Spleen (tissue), 11 donors: ENCODE results near the gene LRCH4. TPM values are rescaled to one million over a fixed set of nuclear protein-coding genes. Genes with fewer than 3 reads are reported as not detected.
A peak's percentile ranks its signal among the peaks of the same experiment; 100 is the strongest.

ENCODE experiments used
- DNase-seq: peaks from one replicate; pipeline ENCODE4 v3.0.0-alpha.2; 2020
- H3K27ac ChIP-seq, 8 donors: fragments of 200-600 bp; sonication (generic) in 7 of 8; 1 replicate in 4 of 8; 2 replicates in 4 of 8; pipeline versions ENCODE4 v1.5.0 to v1.8.0; 2016 to 2021; ENCODE audit warnings: inconsistent platforms in 4 of 8, mild to moderate bottlenecking in 4 of 8, moderate library complexity in 1 of 8
- H3K27me3 ChIP-seq, 7 donors: fragments of 200-600 bp; sonication (generic) in 6 of 7; replicated peaks in 1 of 7; 1 replicate in 4 of 7; 2 replicates in 3 of 7; pipeline versions ENCODE4 v1.5.0 to v1.8.0; 2016 to 2021; ENCODE audit warnings: inconsistent platforms in 3 of 7, mild to moderate bottlenecking in 1 of 7
- H3K36me3 ChIP-seq, 6 donors: fragments of 200-600 bp; sonication (generic) in 5 of 6; 1 replicate in 4 of 6; 2 replicates in 2 of 6; pipeline versions ENCODE4 v1.5.0 to v1.8.0; 2016 to 2021; ENCODE audit warnings: inconsistent platforms in 2 of 6
- H3K4me1 ChIP-seq, 6 donors: fragments of 200-600 bp; sonication (generic) in 5 of 6; 1 replicate in 3 of 6; 2 replicates in 3 of 6; pipeline versions ENCODE4 v1.5.0 to v1.8.0; 2016 to 2021; ENCODE audit warnings: inconsistent platforms in 3 of 6
- H3K4me3 ChIP-seq, 8 donors: fragments of 200-600 bp; sonication (generic) in 7 of 8; 1 replicate in 4 of 8; 2 replicates in 4 of 8; pipeline versions ENCODE4 v1.5.0 to v1.8.0; 2016 to 2021; ENCODE audit warnings: inconsistent platforms in 4 of 8, mild to moderate bottlenecking in 4 of 8, moderate library complexity in 2 of 8
- H3K9me3 ChIP-seq, 8 donors: fragments of 200-600 bp; sonication (generic) in 7 of 8; 1 replicate in 4 of 8; 2 replicates in 4 of 8; pipeline versions ENCODE4 v1.5.0 to v1.8.0; 2016 to 2021; ENCODE audit warnings: inconsistent platforms in 4 of 8
- POLR2A ChIP-seq, 3 donors: fragments of 450-650 bp; IDR thresholded peaks; one replicate each; pipeline ENCODE4 v1.5.1; 2017; ENCODE audit warnings: antibody characterized with exemption in 3 of 3, mild to moderate bottlenecking in 1 of 3
- POLR2AphosphoS5 ChIP-seq, 3 donors: sonication (generic); formaldehyde crosslinking; IDR thresholded peaks; one replicate each; pipeline ENCODE4 v1.5.1; 2017; ENCODE audit warnings: antibody characterized with exemption in 3 of 3
- WGBS, 5 donors: extraction: QIAGEN DNeasy Blood & Tissue Kit in 3 of 5; methylation state at CpG; one replicate each; pipeline versions ENCODE4 v1.1.5 to v1.1.7; 2013 to 2018; 5-methylcytosine and 5-hydroxymethylcytosine counted together
- intact Hi-C: fragments of 100-400 bp; cut with DNase I; formaldehyde crosslinking; loops from one replicate; pipeline ENCODE4 v1.15.0; 2023; ENCODE audit warnings: low total_unique reads
- polyA plus RNA-seq, 3 donors: library from polyadenylated mRNA; stranded (reverse); fragments of 200-250 nt; gene quantifications; one replicate each; pipeline ENCODE4 v1.2.1, GENCODE V29; 2013
- total RNA-seq, 7 donors: library from RNA; depleted of rRNA in 3 of 7; stranded (reverse); fragments of >200 nt in 3 of 7; fragmentation: NEBNext Ultra II Directional in 4 of 7; extraction: Animal tissue kit (Norgen Biotek cat#: 25700) in 4 of 7; gene quantifications; one replicate each; pipeline versions ENCODE4 v1.1.0 to v1.2.1, GENCODE V29; 2016 to 2021
- TF ChIP-seq, protein P1 (sequence below), 11 experiments: fragments of 200-600 bp in 7 of 11; fragments of 450-650 bp in 4 of 11; sonication (generic) in 4 of 11; IDR thresholded peaks in 8 of 11; conservative IDR thresholded peaks in 3 of 11; 1 replicate in 7 of 11; 2 replicates in 4 of 11; pipeline versions ENCODE4 v1.4.0 to v1.8.0; 2016 to 2021; ENCODE audit warnings: antibody characterized with exemption in 11 of 11, inconsistent platforms in 4 of 11, mild to moderate bottlenecking in 1 of 11
- donor health status: healthy with polysubstance abuse.
- donor health status: DM: no; HTN: no; CAD: no; lungs with moderate emphysema.
- donor health status: DM: no; HTN: no; CAD: no.
- donor health status: Bipolar disorder and iron deficiency.
- donor health status: healthy.
- donor health status: DM: no; HTN: no; CAD: no.
- donor health status: DM: yes; HTN: yes; CAD: no.

LRCH4 gene
- total and polyA plus RNA-seq, 10 donors: 145 to 333 (median 197) TPM

DNA sequence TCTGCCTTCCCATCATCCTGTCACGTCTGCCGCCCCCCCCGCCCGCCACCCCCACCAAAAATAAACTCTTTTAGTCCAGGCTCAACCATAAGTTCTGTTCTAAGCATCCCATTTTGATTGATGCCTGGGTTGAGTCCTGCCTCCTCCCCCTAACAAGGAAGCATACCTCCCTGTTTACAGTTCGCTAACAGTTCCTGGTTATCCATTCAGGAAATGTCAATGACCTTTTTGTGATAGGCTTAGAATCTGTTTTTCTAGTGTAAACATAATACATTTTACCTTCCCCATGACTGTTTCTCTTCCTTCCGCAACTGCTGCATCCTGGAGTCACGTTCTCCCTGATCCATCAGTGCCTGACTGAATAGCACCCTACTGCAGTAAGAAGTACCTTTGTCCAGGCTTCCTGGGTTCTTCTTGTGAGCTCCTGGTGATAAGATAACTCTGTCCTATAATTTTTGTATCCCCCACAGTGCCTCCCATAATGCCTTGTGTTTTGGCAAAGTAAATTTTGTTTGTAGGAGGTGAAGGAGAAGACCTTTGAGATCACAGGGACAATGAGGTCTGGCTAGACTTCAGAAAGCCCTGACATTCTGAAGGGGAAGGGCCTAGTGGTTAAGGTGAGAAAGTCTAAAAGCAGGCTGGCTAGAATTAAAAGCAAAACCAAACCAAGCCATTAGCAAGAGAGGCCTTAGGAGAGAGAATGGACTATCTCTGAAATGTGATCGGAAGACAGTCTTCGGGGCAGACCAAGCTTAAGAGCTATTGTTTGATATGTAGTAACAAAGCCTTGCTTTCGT, 39.6 kb downstream of the LRCH4 start:
- WGBS, 5 donors: 46 to 62% (median 54%) methylated on average over 10 of the region's 10 CpGs
- TF ChIP-seq, protein P1, sequence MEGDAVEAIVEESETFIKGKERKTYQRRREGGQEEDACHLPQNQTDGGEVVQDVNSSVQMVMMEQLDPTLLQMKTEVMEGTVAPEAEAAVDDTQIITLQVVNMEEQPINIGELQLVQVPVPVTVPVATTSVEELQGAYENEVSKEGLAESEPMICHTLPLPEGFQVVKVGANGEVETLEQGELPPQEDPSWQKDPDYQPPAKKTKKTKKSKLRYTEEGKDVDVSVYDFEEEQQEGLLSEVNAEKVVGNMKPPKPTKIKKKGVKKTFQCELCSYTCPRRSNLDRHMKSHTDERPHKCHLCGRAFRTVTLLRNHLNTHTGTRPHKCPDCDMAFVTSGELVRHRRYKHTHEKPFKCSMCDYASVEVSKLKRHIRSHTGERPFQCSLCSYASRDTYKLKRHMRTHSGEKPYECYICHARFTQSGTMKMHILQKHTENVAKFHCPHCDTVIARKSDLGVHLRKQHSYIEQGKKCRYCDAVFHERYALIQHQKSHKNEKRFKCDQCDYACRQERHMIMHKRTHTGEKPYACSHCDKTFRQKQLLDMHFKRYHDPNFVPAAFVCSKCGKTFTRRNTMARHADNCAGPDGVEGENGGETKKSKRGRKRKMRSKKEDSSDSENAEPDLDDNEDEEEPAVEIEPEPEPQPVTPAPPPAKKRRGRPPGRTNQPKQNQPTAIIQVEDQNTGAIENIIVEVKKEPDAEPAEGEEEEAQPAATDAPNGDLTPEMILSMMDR (IDR thresholded peaks at IDR 0.05 in 8 of 11, conservative IDR thresholded peaks at IDR 0.05 in 3 of 11): no peak
- peak in 1 of 3 donors; percentile 71 for TF ChIP-seq POLR2AphosphoS5 (IDR thresholded peaks at IDR 0.05)
- Histone ChIP-seq H3K27ac (peak overlapping the region; percentile 74 to 93 (median 86)), H3K9me3 (no peaks in the 10 kb centered on the region), H3K36me3 (peaks cover 0 to 19% (median 0%) of the 10 kb centered on the region in 6 donors), H3K4me1 (peaks cover 69 to 100% (median 91%) of the 10 kb centered on the region in 6 donors), H3K27me3 (no peaks in the 10 kb centered on the region), H3K4me3 (peak overlapping the region in 1 of 8 donors; percentile 30)
- intact Hi-C loops: no loop called here
- DNase-seq: no peak

DNA sequence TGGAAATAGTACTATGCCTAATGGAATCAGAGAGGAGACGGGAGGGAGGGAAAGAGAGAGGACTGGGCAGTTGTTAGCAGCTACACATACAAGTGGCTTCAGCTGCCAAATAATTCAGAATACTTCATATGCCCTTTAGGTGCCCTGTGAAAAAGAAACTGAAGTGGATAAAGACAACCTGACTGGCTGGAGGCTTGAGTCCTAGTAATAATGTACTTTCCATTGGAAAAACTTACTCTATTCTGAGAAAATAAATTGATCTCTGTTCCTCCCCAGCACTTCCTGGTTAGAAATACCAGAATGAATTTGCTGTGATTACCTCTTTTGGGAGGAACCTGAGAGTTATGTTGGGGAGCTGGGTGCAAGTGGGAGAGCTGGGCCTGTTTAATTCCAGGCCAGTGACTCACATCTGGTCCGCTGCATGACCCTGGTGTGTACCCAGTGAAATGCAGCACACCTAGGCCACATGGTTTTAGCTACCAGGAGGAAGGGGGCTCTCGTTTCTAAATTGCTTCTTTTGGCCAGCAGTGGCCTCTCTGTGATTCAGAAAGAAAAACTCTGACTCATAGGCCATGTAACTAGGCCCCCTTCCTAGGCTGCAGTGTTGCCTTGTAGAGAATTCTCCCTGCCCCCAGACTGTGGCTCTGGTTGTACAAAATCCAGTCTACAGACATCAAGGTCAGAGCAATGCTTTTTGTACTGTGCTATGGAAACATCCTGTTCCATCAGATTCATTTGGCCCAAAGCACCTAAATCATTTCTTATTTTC, 40.4 kb downstream of the LRCH4 start:
- Histone ChIP-seq H3K36me3 (peaks cover 0 to 13% (median 0%) of the 10 kb centered on the region in 6 donors), H3K4me3 (peak overlapping the region in 1 of 8 donors; percentile 30), H3K4me1 (peaks cover 69 to 100% (median 96%) of the 10 kb centered on the region in 6 donors), H3K9me3 (no peaks in the 10 kb centered on the region), H3K27ac (peak overlapping the region; percentile 74 to 93 (median 86)), H3K27me3 (no peaks in the 10 kb centered on the region)
- DNase-seq: no peak
- intact Hi-C loops: no loop called here
- TF ChIP-seq POLR2A (IDR thresholded peaks at IDR 0.05) (no peak), POLR2AphosphoS5 (IDR thresholded peaks at IDR 0.05) (no peak)
- TF ChIP-seq, protein P1 (IDR thresholded peaks at IDR 0.05 in 8 of 11, conservative IDR thresholded peaks at IDR 0.05 in 3 of 11): peak in 1 of 11 experiments; percentile 10
- 35 to 50% (median 40%) methylated on average over 3 of the region's 3 CpGs for WGBS, 5 donors

DNA sequence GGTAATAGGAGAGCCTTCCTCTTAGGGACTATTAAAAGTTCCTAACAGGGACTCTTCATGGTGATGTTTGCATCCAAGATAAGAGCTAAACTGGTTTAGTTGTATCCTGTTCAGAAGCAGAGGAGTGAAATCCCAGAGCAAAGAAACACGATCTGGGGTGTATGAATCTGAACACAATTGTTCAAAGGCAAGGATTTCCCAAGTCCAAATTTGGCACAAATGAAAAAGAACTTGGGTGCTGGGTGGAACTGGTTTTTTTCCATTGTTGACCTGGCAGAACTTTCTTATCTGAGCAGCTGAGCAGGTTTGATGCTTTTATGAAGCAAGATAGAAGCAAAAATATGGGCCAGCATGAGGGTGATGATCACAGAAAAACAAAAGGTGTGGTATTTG, 41.0 kb downstream of the LRCH4 start:
- TF ChIP-seq POLR2AphosphoS5 (IDR thresholded peaks at IDR 0.05) (no peak), POLR2A (IDR thresholded peaks at IDR 0.05) (no peak)
- TF ChIP-seq, protein P1 (IDR thresholded peaks at IDR 0.05 in 8 of 11, conservative IDR thresholded peaks at IDR 0.05 in 3 of 11): no peak
- H3K27me3 ChIP-seq: no peaks in the 10 kb centered on the region
- no peaks in the 10 kb centered on the region for H3K9me3 ChIP-seq
- peaks cover 0 to 10% (median 0%) of the 10 kb centered on the region in 6 donors for H3K36me3 ChIP-seq
- peak overlapping the region in 1 of 8 donors; percentile 30 for H3K4me3 ChIP-seq
- peaks cover 70 to 100% (median 96%) of the 10 kb centered on the region in 6 donors for H3K4me1 ChIP-seq
- H3K27ac ChIP-seq: peak overlapping the region; percentile 74 to 93 (median 86)
- DNase-seq: no peak
- intact Hi-C loops: no loop called here
- WGBS, 5 donors: 31 to 68% (median 48%) methylated on average over 1 of the region's 1 CpG
